HG03442 (cell line): Measurements from ENCODE around the gene TRIM50.
"Not testable (repeated sequence)": the region's sequence is repeated elsewhere in the genome, so short reads cannot be mapped to it uniquely, and the experiment has no call there.

ENCODE experiments used
- ATAC-seq: cut with Tn5 transposase; IDR thresholded peaks from one replicate; pipeline ENCODE4 v1.9.1; 2021; ENCODE audit warnings: mild to moderate bottlenecking, moderate library complexity; ENCODE audit not compliant: unreplicated experiment

Gene TRIM50

GRCh38 chr7:73327922-73328321 is at the start of gene TRIM50, which contains the start of gene FKBP6:
Gene TRIM50 (minus strand): TSS chr7:73328082. CDS start chr7:73324787, 3,295 bp downstream.
Gene FKBP6 (plus strand): TSS chr7:73328161. CDS start chr7:73328429, 268 bp downstream.
- ATAC-seq, result not testable (repeated sequence)

DNA sequence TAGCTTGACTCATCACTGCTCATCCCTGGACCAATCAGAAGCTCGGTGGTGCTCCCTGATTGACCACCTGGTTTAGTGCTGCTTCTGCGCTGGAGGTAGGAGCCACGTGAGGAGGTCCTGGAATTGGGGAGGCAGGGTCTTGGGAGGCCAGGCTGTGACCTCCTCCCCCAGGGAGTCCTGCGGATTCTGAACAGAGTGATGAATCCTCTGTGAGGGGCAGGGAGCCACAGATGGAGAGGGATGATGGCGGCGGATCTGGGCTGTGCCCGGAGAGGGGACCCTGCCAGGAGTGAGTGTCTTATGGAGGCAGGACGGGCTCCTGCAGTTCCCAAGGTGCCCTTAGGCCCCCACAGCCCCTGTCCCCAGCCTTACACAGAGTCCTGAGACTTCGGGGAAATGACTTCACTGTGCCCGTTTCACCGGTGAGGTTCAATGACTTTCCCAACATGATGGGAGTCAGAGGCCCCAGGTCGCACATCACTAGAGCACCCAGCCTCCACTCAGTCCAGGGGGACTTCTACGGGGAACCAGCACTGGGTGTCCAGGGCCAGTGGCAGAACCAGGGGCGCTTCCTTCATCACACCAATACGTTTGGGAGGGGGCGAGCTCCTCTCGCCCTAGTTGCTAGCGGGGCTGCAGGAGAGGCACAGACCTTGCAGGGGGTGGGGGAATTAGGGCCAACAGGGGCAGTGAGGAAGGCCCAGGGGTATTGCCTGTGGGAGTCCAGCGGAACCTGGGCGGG is 49.0 kb upstream of the TRIM50 start:
- no peak for ATAC-seq

- ATAC-seq, result not testable (repeated sequence)
These were observed 48.4 kb upstream of the TRIM50 start for GRCh38 chr7:73376262-73376661.

DNA sequence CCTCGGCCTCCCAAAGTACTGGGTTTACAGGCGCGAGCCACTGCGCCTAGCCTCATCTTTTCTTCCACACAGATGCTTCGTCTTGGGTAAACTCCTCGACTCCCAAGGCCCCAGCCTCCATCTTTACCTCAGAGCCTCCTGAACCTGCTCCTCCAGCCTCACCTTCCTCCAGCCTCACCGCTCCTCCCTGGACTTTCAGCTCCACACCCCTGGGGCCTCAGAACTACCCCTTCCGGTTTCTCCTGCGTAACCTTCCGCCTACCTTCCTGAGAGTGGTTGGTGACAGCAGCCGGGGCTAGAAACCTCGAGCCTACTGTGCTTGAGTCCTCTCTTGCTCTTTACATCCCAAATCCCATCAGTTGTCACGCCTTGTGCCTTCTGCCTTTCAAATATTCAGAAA is 45.9 kb upstream of the TRIM50 start:
- ATAC-seq, result no peak

GRCh38 chr7:73369622-73370021 is 41.7 kb upstream of the TRIM50 start:
- ATAC-seq, result no peak

DNA sequence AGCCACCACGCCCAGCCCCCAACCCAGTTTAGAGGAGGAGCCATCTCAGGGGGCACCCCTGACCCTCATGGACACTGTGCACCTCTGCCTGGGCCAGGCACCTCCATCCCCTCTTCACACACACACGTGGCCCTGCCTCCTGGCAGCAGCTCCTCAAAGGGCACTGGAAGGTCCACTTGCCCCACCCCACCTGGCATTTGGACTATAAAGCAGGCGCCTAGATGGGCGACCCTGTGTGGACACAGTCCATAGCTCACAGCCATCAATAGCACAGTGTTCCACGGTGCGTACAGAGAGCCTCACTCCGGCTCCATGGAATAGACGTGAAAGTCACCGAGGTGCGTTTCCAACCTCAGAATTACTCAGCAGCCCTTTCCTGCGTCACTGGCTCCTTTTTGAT is 41.1 kb upstream of the TRIM50 start:
- no peak for ATAC-seq

DNA sequence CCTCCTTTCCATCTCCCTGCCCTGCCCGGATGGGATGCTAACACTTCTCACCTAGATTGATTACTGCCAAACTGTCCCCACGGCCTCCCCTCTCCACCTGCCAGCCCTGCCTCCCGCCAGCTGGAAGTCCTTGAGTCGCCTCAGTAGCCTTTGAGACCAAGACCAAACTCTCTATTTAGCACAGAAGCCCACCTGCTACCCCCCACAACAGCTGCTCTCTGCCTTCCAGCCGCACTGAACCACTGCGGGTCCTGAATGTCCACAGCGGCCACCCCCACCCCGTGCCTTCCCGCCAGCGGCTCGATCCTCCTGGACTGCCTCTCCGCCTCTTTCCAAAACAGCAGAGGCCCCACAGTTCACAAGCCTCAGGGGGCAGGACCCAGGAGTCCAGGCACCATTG is 39.1 kb upstream of the TRIM50 start:
- ATAC-seq, result no peak

- no peak for ATAC-seq
These were observed 38.2 kb upstream of the TRIM50 start for GRCh38 chr7:73366127-73366526.

DNA sequence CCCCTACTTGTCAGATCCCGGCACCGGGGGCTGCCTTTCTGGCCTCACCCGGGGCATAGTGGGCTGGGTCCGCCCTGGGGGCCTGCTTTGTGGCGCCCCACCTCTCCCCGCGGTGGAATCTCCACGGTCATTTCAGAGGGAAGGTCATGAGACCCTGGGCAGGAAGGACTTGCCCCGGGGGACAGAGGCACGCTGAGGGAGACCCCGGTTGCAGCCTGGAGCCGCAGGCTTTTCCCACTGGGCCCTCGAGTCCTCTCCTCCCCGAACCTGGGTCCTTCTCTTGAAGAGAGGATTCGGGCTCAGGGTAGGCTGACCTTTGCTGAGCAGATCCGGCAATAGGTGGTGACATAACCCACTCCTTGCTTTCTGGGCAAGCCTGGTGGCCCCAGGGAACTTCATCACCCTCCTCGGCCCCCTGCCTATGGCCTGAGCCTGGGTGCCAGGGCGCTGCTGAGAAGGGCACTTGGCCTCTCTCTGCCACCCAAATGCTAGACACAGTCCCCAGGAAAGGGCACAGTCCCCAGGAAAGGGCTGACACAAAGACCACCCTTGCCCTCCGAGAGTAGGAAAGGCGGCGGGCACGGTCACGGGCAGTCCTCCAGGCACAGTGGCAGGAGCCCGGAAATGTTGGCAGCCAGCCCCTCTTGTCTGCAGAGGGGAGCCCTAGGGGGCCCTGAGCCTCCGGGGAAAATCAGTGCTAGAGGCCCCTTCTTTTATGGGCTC is 36.3 kb upstream of the TRIM50 start:
- no peak for ATAC-seq

DNA sequence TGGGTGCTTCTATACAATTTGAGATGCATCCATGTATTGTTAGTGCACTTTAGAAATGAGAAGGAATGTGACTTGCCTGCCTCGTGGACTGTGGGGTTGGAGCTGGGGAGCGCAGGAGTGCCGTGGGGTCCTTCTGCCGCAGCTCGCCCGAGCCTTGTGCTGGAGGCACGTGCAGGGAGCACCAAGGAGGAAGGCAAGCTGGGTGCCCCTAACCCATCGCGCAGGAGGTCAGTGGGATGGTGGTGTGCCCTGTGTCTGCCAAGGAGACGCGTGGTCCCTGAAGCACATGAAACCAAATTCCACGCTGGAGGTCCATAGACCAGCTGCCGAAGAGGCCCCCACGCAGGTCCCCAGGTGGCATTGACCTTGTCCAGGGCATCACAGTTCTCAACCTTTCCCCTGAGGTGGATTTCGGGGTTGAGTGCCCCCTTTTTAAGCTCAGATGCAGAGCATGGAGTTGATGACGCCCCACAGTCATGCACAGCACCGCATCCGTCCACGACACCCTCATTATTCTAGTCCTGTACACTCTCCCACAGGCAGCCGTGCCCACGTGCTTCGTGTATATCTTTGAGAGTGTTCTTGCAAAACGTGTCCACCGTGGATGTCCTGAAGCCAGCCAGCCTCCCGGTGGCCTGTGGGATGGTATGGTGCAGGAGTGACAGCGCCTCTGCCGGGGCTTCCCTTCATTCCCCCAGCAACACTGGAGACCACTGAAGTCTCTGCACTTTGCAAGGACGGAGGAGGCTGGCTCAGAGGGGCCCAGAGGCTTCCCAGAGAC is 35.5 kb upstream of the TRIM50 start:
- no peak for ATAC-seq

GRCh38 chr7:73360590-73360989 is 32.7 kb upstream of the TRIM50 start:
- not testable (repeated sequence) for ATAC-seq

- ATAC-seq, result no peak
These were observed 32.0 kb upstream of the TRIM50 start for GRCh38 chr7:73359746-73360375.

- ATAC-seq, result no peak
These were observed 31.4 kb upstream of the TRIM50 start for GRCh38 chr7:73359306-73359705.

DNA sequence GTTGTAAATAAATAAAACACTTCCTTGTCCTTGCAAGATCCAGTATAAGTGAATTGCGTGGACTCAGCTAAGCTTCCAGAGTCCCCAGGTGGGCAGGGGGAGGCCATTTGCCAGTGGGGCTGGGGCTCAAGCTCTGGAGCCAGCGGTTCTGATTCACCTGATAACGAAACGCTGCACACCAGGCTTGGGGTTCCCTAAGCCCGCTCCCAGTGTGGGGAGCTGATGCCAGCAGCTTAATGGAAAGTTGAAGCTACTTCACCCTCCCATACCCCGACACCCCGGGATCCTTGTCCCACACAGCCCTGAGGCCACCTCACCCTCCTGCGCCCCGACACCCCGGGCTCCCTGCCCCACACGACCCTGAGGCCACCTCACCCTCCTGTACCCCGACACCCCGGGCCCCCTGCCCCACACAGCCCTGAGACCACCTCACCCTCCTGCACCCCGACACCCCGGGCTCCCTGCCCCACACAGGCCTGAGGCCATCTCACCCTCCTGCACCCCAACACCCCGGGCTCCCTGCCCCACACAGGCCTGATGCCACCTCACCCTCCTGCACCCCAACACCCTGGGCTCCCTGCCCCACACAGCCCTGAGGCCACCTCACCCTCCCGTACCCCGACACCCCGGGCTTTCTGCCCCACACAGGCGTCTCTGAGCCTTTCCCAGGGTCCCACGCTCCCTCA is 30.9 kb upstream of the TRIM50 start:
- ATAC-seq, result no peak

DNA sequence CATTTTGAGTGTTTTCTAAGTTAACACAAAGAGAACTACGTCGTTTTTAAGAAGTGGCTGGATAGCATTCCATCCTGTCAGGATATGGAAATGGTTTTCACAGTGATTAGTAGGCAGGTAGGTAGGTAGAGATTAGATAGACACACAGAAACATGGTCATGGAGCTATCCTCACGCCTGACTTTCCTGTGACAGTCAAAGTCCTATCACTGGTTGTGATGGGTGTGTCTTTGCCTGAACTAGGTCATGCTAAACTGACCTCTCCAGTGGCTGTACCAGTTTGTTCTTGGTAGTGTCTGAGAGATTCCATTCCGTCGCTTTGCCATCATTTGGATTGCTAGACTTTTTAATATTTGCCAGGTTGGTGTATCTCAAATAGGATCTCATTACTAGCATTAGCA is 28.3 kb upstream of the TRIM50 start:
- no peak for ATAC-seq

- no peak for ATAC-seq
These were observed 26.9 kb upstream of the TRIM50 start for GRCh38 chr7:73354821-73355220.

GRCh38 chr7:73354196-73354595 is 26.3 kb upstream of the TRIM50 start:
- no peak for ATAC-seq

DNA sequence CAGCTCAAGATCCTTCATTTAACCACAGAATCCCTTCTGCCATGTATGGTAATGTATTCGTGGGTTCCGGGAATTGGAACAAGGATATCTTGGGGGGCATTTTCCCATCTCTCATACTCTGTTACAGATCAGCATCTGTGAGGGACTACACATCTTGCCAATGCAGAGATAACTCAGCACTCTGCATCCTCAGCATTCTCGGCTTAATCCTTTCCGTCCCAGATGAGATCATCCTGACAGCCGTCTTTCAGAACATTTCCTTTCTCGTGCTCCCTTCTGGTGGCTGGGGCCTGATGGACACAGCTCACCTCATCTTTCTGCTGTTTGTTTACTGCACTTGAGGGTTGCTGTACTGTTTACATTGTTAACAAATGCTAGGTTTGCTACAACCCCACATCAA is 25.4 kb upstream of the TRIM50 start:
- ATAC-seq, result no peak

DNA sequence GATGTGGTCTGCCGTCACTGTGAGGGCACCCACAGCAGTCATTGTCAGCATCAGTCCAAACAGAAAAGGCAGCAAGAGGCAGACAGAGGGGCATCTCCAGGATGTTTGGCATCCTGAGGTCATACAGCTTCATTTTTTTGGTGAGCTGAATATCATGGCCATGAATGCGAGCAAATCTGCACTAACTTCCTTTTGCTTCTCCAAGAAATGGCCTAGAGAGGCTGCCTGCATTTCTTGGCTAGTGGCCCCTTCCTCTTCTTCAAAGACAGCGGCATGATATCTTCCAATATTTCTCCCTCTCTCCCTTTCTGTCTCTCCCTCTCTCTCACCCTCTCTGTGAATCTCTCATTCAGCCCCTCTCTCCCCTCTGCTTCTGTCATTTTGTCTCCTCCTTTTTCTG is 24.9 kb upstream of the TRIM50 start:
- ATAC-seq, result no peak

- ATAC-seq, result no peak
These were observed 23.7 kb upstream of the TRIM50 start for GRCh38 chr7:73351447-73352167.
